Gastrocnemius medialis (tissue), 4 donors: ENCODE measurements around the gene P2RY10. TPM values are rescaled to one million over a fixed set of nuclear protein-coding genes. Genes with fewer than 3 reads are reported as not detected.

Source experiments
- ATAC-seq, 2 donors: fragments of 150-250 bp; one replicate each; pipeline ENCODE4 v1.9.1; 2016
- DNase-seq, 2 donors: peaks; one replicate each; pipeline ENCODE4 v3.0.0-alpha.2; 2019
- H3K27ac ChIP-seq, 4 donors: fragments of 200-600 bp; sonication (generic); 1 replicate in 1 of 4; 2 replicates in 3 of 4; pipeline ENCODE4 v1.5.1; 2016 to 2018; ENCODE audit warnings: mild to moderate bottlenecking in 2 of 4, moderate library complexity in 1 of 4
- H3K27me3 ChIP-seq, 3 donors: fragments of 200-600 bp; sonication (generic) in 2 of 3; 1 replicate in 1 of 3; 2 replicates in 2 of 3; pipeline versions ENCODE4 v1.5.1 to v1.6.0; 2016 to 2019; ENCODE audit warnings: mild to moderate bottlenecking in 1 of 3, moderate library complexity in 1 of 3
- H3K36me3 ChIP-seq, 2 donors: fragments of 200-600 bp; sonication (generic) in 1 of 2; one replicate each; pipeline ENCODE4 v1.5.1; 2017 to 2018
- H3K4me1 ChIP-seq, 2 donors: fragments of 200-600 bp; sonication (generic) in 1 of 2; one replicate each; pipeline ENCODE4 v1.5.1; 2016 to 2017; ENCODE audit warnings: mild to moderate bottlenecking in 2 of 2
- H3K4me3 ChIP-seq, 4 donors: fragments of 200-600 bp; sonication (generic) in 3 of 4; 1 replicate in 1 of 4; 2 replicates in 3 of 4; pipeline ENCODE4 v1.5.1; 2016 to 2019; ENCODE audit warnings: mild to moderate bottlenecking in 2 of 4
- H3K9me3 ChIP-seq, 3 donors: fragments of 200-600 bp; sonication (generic) in 2 of 3; 1 replicate in 1 of 3; 2 replicates in 2 of 3; pipeline ENCODE4 v1.5.1; 2016 to 2019
- POLR2A ChIP-seq, 2 donors: fragments of 450-650 bp; IDR thresholded peaks; one replicate each; pipeline ENCODE4 v1.6.1; 2017; ENCODE audit warnings: antibody characterized with exemption in 2 of 2, mild to moderate bottlenecking in 2 of 2, moderate library complexity in 2 of 2
- in situ Hi-C, 4 donors: fragments of 200-750 bp; cut with MboI; loops; one replicate each; pipeline versions ENCODE4 v1.15.0 to v1.8.0; 2017; ENCODE audit warnings: low sequenced_read_pairs in 4 of 4
- intact Hi-C: fragments of 100-400 bp; cut with DNase I; formaldehyde crosslinking; loops from one replicate; pipeline ENCODE4 v1.15.1; 2023; ENCODE audit warnings: low total_unique reads
- total RNA-seq, 4 donors: library from RNA; depleted of rRNA; stranded (reverse); fragments of >200 nt; gene quantifications; one replicate each; pipeline versions ENCODE4 v1.1.0 to v1.2.3, GENCODE V29; 2016
- TF ChIP-seq, protein P1 (sequence below), 5 experiments: fragments of 450-650 bp in 3 of 5; fragments of 200-600 bp in 2 of 5; sonication (generic) in 2 of 5; IDR thresholded peaks in 4 of 5; conservative IDR thresholded peaks in 1 of 5; 1 replicate in 4 of 5; 2 replicates in 1 of 5; pipeline ENCODE4 v1.5.1; 2016 to 2019; ENCODE audit warnings: antibody characterized with exemption in 5 of 5, mild to moderate bottlenecking in 3 of 5, moderate library complexity in 3 of 5

Gene P2RY10
- total RNA-seq, 4 donors from 2014 or later, result 1.6 TPM; not detected in 3

DNA sequence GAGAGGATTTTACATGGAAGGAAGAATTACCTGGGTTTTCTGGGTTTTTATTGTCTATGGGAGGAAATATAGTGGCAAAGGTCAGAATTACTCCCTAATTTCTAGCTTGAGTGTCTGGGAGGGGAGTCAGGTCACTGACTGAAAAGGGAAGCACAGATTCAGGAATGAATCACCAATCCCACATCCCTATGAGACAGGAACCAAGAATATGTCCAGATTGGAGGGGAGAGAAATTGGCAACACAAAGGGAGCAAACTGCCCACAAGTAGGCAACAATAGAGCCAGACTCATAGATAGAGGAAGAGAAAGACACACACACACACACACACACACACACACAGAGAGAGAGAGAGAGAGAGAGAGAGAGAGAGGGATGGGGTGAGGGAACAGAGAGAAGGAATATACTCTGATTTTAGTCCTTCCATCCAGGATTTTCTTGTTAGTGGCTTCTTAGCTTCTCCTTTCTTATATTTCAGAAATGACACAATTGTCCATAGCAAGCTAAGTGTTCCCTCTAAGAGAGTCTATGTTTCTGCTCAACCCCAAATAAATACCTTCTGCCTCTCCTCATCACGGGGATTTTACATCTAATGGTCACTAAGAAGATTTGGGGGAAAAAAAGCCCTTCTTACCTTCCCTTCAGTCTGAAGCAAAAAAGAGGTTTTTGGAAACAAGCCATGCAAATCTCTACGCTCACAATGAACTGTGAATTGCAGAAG, 12.0 kb downstream of the P2RY10 start:
- no peak for ATAC-seq

GRCh38 chrX:78957768-78958130, 12.6 kb downstream of the P2RY10 start:
- TF ChIP-seq, protein P1, sequence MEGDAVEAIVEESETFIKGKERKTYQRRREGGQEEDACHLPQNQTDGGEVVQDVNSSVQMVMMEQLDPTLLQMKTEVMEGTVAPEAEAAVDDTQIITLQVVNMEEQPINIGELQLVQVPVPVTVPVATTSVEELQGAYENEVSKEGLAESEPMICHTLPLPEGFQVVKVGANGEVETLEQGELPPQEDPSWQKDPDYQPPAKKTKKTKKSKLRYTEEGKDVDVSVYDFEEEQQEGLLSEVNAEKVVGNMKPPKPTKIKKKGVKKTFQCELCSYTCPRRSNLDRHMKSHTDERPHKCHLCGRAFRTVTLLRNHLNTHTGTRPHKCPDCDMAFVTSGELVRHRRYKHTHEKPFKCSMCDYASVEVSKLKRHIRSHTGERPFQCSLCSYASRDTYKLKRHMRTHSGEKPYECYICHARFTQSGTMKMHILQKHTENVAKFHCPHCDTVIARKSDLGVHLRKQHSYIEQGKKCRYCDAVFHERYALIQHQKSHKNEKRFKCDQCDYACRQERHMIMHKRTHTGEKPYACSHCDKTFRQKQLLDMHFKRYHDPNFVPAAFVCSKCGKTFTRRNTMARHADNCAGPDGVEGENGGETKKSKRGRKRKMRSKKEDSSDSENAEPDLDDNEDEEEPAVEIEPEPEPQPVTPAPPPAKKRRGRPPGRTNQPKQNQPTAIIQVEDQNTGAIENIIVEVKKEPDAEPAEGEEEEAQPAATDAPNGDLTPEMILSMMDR (IDR thresholded peaks at IDR 0.05 in 4 of 5, conservative IDR thresholded peaks at IDR 0.05 in 1 of 5), result no peak
- TF ChIP-seq POLR2A (IDR thresholded peaks at IDR 0.05), result no peak
- no peaks in the 10 kb centered on the region for H3K4me1 ChIP-seq
- in situ Hi-C loops (no loop called here), intact Hi-C loops (no loop called here)
- H3K27ac ChIP-seq, result no peak overlapping the region
- DNase-seq (no peak), ATAC-seq (no peak)
- H3K27me3 ChIP-seq, result no peaks in the 10 kb centered on the region
- H3K36me3 ChIP-seq, result no peaks in the 10 kb centered on the region
- no peak overlapping the region for H3K4me3 ChIP-seq
- H3K9me3 ChIP-seq, result no peaks in the 10 kb centered on the region

More for the DNA sequence above, 12.0 kb downstream of the P2RY10 start:
- Histone ChIP-seq H3K4me1 (no peaks in the 10 kb centered on the region), H3K4me3 (no peak overlapping the region), H3K27ac (no peak overlapping the region), H3K9me3 (no peaks in the 10 kb centered on the region), H3K36me3 (no peaks in the 10 kb centered on the region), H3K27me3 (no peaks in the 10 kb centered on the region)
- intact Hi-C loops (no loop called here), in situ Hi-C loops (no loop called here)
- TF ChIP-seq POLR2A (IDR thresholded peaks at IDR 0.05), result no peak
- TF ChIP-seq, protein P1 (IDR thresholded peaks at IDR 0.05 in 4 of 5, conservative IDR thresholded peaks at IDR 0.05 in 1 of 5), result no peak
- DNase-seq, result no peak

DNA sequence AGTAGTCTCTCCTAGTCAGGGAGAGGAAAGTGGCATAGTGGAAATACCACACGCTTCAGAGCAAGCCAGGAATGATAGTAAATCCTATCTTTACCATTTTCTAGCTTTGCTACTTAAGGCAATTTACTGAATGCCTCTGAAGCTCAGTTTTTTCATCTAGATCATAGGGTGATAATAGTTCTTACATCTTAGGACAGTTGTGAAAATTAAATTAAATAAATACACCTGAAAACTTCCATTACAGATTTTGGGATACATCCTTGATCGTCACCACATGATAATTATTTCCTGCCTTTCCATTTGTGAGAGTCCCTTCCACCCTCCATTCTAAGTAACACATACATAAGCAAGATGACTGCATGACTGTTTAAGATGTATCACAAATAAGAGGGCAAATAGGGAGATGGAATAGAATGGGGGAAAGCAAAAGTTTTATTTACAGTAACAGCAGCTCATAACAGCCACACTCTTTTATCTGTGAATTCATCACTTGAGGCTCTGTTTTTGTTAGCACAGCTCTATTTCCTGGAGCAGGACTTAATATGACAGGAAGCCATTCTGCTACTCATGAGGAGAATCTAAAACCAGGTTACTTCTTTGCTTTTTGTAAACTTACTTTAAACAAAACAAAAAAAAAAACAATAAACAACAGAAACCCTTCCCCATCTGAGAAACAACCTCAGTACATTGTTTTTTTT, 13.4 kb downstream of the P2RY10 start:
- H3K4me1 ChIP-seq, result no peaks in the 10 kb centered on the region
- no peak overlapping the region for H3K4me3 ChIP-seq
- in situ Hi-C loops (no loop called here), intact Hi-C loops (no loop called here)
- no peaks in the 10 kb centered on the region for H3K27me3 ChIP-seq
- no peak for TF ChIP-seq POLR2A (IDR thresholded peaks at IDR 0.05)
- TF ChIP-seq, protein P1 (IDR thresholded peaks at IDR 0.05 in 4 of 5, conservative IDR thresholded peaks at IDR 0.05 in 1 of 5), result no peak
- DNase-seq (no peak), ATAC-seq (no peak)
- no peak overlapping the region for H3K27ac ChIP-seq
- H3K36me3 ChIP-seq, result no peaks in the 10 kb centered on the region
- H3K9me3 ChIP-seq, result no peaks in the 10 kb centered on the region

DNA sequence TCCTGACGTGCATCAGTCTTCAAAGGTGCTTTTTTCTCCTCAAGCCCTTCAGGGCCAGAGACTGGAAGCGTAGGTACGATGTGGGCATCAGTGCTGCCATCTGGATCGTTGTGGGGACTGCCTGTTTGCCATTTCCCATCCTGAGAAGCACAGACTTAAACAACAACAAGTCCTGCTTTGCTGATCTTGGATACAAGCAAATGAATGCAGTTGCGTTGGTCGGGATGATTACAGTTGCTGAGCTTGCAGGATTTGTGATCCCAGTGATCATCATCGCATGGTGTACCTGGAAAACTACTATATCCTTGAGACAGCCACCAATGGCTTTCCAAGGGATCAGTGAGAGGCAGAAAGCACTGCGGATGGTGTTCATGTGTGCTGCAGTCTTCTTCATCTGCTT, 15.7 kb downstream of the P2RY10 start:
- in situ Hi-C loops, result no loop called here
- H3K36me3 ChIP-seq, result no peaks in the 10 kb centered on the region
- intact Hi-C loops, result no loop called here
- no peak for DNase-seq
- no peak overlapping the region for H3K4me3 ChIP-seq
- no peaks in the 10 kb centered on the region for H3K9me3 ChIP-seq
- no peaks in the 10 kb centered on the region for H3K27me3 ChIP-seq
- no peak overlapping the region for H3K27ac ChIP-seq
- ATAC-seq, result no peak
- TF ChIP-seq, protein P1 (IDR thresholded peaks at IDR 0.05 in 4 of 5, conservative IDR thresholded peaks at IDR 0.05 in 1 of 5), result no peak
- no peak for TF ChIP-seq POLR2A (IDR thresholded peaks at IDR 0.05)
- no peaks in the 10 kb centered on the region for H3K4me1 ChIP-seq
